AG10803 (cell line): ENCODE data around the gene METRNL.

Experiments used
- DNase-seq: peaks from one replicate; pipeline ENCODE4 v3.0.0; 2010; ENCODE audit warnings: low read depth
- H3K4me3 ChIP-seq: 2 replicates; pipeline ENCODE4 v1.5.1; 2011; ENCODE audit warnings: mild to moderate bottlenecking, low read length, control low read depth
- CTCF ChIP-seq: conservative IDR thresholded peaks from 2 replicates; pipeline ENCODE4 v1.5.1; 2011; ENCODE audit warnings: mild to moderate bottlenecking, low read length, control low read depth, inconsistent platforms

Gene METRNL

GRCh38 chr17:83074486-83075223 lies 4.8 kb upstream of the METRNL start:
- DNase-seq, result no peak
- TF ChIP-seq CTCF, result no peak
- no peak overlapping the region for H3K4me3 ChIP-seq

- no peak overlapping the region for H3K4me3 ChIP-seq
- no peak for TF ChIP-seq CTCF
- no peak for DNase-seq
Measured at GRCh38 chr17:83075270-83075880, 4.0 kb upstream of the METRNL start.

GRCh38 chr17:83076938-83077337 lies 2.5 kb upstream of the METRNL start:
- TF ChIP-seq CTCF, result peak; percentile 14; the same call in 1 of the 2 replicates
- no peak overlapping the region for H3K4me3 ChIP-seq
- DNase-seq, result no peak

GRCh38 chr17:83077411-83077810 lies 2.0 kb upstream of the METRNL start:
- no peak for TF ChIP-seq CTCF
- H3K4me3 ChIP-seq, result no peak overlapping the region
- DNase-seq, result no peak

GRCh38 chr17:83077939-83078338 lies 1.5 kb upstream of the METRNL start:
- no peak overlapping the region for H3K4me3 ChIP-seq
- no peak for DNase-seq
- TF ChIP-seq CTCF, result no peak

DNA sequence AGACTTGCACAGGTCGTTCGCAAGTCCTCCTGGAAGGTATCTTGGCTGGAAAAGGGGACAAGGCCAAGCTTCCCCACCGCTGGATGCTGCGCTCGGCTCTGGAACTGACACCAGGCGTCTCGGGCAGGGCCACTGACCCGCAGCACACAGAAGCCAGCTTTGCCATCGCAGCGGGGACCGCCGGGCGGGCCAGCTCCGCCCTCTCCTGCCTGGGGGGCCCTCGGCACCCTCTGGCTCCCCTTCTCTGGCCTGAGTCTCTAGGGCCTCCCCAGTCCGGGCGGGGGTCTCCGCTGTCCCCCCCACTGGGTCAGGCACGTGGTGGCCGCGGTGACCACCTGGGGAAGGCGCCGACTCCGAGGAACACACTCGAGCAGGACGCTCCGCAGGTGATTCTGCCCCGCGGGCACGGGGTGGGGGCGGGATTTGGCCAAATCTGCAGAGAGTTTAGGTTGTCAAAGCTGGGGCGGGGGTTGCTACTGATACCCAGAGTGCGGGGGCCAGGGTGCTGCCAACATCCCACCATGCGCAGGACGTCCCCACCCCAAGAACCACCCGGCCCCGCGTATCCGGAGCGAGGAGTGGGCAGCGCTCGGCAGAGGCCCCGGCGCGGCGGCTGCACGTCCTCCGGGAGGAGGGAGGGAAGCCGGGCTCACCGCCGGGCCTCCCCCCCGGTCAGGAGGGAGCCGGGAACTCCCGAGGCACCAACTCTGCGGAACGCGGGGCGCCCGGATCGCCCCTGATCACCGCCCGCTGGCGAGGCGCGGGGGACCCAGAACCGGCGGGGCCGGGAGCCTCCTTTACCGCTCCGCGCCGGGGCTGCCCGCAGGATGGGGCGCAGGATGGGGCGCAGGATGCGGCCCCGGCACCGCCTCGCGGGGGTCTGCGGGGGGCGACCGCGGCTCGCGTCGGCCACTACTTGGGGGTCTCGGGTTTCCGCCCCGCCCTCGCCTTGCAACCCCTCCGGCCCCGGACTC lies 744 bp upstream of the METRNL start:
- DNase-seq, result no peak
- H3K4me3 ChIP-seq, result peak overlapping the region; percentile 57
- TF ChIP-seq CTCF, result no peak
